Calu3 (cell line): ENCODE data around the gene RELT. TPM values are rescaled to one million over a fixed set of nuclear protein-coding genes. Genes with fewer than 3 reads are reported as not detected.

Experiments
- BruUV-seq: library from RNA; stranded (reverse); fragments of 400-500 nt; replicated peaks from 2 replicates; lab custom pipeline; 2021; lab: Mats Ljungman, UMichigan
- CTCF ChIA-PET: fragments of 300-600 bp; sonication (Branson Sonifier 250); formaldehyde crosslinking; loops from one replicate; lab custom pipeline; 2022; ENCODE audit warnings: antibody characterized with exemption; lab: Charles Lee
- DNase-seq: peaks from one replicate; pipeline ENCODE4 v3.0.0; 2022
- H3K27ac Mint-ChIP-seq: one replicate; pipeline ENCODE4 v1.8.0; 2022; ENCODE audit warnings: mixed read lengths; ENCODE audit not compliant: unreplicated experiment
- H3K27me3 Mint-ChIP-seq: one replicate; pipeline ENCODE4 v1.8.0; 2022; ENCODE audit warnings: mixed read lengths; ENCODE audit not compliant: unreplicated experiment
- H3K36me3 Mint-ChIP-seq: one replicate; pipeline ENCODE4 v1.8.0; 2022; ENCODE audit warnings: mild to moderate bottlenecking, moderate library complexity, mixed read lengths; ENCODE audit not compliant: insufficient read depth, unreplicated experiment
- H3K4me1 Mint-ChIP-seq: one replicate; pipeline ENCODE4 v1.8.0; 2022; ENCODE audit warnings: mild to moderate bottlenecking, low read depth, mixed read lengths; ENCODE audit not compliant: unreplicated experiment
- H3K4me3 Mint-ChIP-seq: one replicate; pipeline ENCODE4 v1.8.0; 2022; ENCODE audit warnings: mild to moderate bottlenecking, low read depth, moderate library complexity, mixed read lengths; ENCODE audit not compliant: unreplicated experiment
- H3K9me3 Mint-ChIP-seq: one replicate; pipeline ENCODE4 v1.8.0; 2022; ENCODE audit warnings: low read depth, mixed read lengths; ENCODE audit not compliant: unreplicated experiment
- CTCF ChIP-seq: fragments of 200-600 bp; IDR thresholded peaks from one replicate; pipeline ENCODE4 v1.8.0; 2022; ENCODE audit warnings: antibody characterized with exemption; ENCODE audit not compliant: unreplicated experiment
- intact Hi-C: fragments of 100-400 bp; cut with micrococcal nuclease; formaldehyde crosslinking; loops from one replicate; pipeline ENCODE4 v1.10.0; 2022; ENCODE audit not compliant: unreplicated experiment
- total RNA-seq: library from RNA; stranded (reverse); gene quantifications from 2 replicates; pipeline ENCODE4 v1.2.3, GENCODE V29; 2022

The RELT gene
- total RNA-seq, 1 experiment from 2014 or later = 11.8 TPM

GRCh38 chr11:73402834-73403185 is 26.6 kb downstream of the RELT start:
- CTCF ChIA-PET = interaction anchor here (1.1 kb wide), 1 partner anchor 528 kb away, joined by 5 read pairs; no protein-coding TSS in a partner anchor
- Mint-ChIP-seq H3K9me3 (no peaks in the 10 kb centered on the region), H3K4me1 (no peaks in the 10 kb centered on the region), H3K27me3 (no peaks in the 10 kb centered on the region), H3K4me3 (no peak overlapping the region), H3K27ac (no peak overlapping the region), H3K36me3 (peaks cover 7% of the 10 kb centered on the region)
- no peak for DNase-seq
- no peak for TF ChIP-seq CTCF
- BruUV-seq = no TSS peak
- intact Hi-C loops = no loop called here

GRCh38 chr11:73403541-73403940 is 27.3 kb downstream of the RELT start:
- no peak for DNase-seq
- no peaks in the 10 kb centered on the region for H3K9me3 Mint-ChIP-seq
- no peak overlapping the region for H3K27ac Mint-ChIP-seq
- H3K4me3 Mint-ChIP-seq = no peak overlapping the region
- H3K4me1 Mint-ChIP-seq = no peaks in the 10 kb centered on the region
- H3K36me3 Mint-ChIP-seq = peaks cover 12% of the 10 kb centered on the region
- intact Hi-C loops = no loop called here
- TF ChIP-seq CTCF = no peak
- H3K27me3 Mint-ChIP-seq = no peaks in the 10 kb centered on the region
- BruUV-seq = no TSS peak
- CTCF ChIA-PET = no interaction called here

- Mint-ChIP-seq H3K27ac (no peak overlapping the region), H3K27me3 (no peaks in the 10 kb centered on the region), H3K4me1 (no peaks in the 10 kb centered on the region), H3K36me3 (peaks cover 13% of the 10 kb centered on the region), H3K4me3 (no peak overlapping the region), H3K9me3 (no peaks in the 10 kb centered on the region)
- CTCF ChIA-PET = interaction anchor here (0.6 to 0.8 kb wide), 2 partner anchors 10 to 13 kb away, joined by 3 read pairs; no protein-coding TSS in a partner anchor
- DNase-seq = peak; percentile 36
- intact Hi-C loops = no loop called here
- no TSS peak for BruUV-seq
- TF ChIP-seq CTCF = no peak
Observed at GRCh38 chr11:73404048-73404447, 27.8 kb downstream of the RELT start.

- no peak for TF ChIP-seq CTCF
- H3K9me3 Mint-ChIP-seq = no peaks in the 10 kb centered on the region
- H3K27ac Mint-ChIP-seq = no peak overlapping the region
- H3K36me3 Mint-ChIP-seq = peaks cover 13% of the 10 kb centered on the region
- intact Hi-C loops = no loop called here
- H3K4me3 Mint-ChIP-seq = no peak overlapping the region
- H3K27me3 Mint-ChIP-seq = no peaks in the 10 kb centered on the region
- CTCF ChIA-PET = interaction anchor here (0.6 to 0.8 kb wide), 2 partner anchors 11 to 12 kb away, joined by 3 read pairs; no protein-coding TSS in a partner anchor
- no TSS peak for BruUV-seq
- no peak for DNase-seq
- H3K4me1 Mint-ChIP-seq = no peaks in the 10 kb centered on the region
Observed at GRCh38 chr11:73404506-73405145, 28.4 kb downstream of the RELT start.
